ENCODE measurements around the gene ACTR3C. TPM values are rescaled to one million over a fixed set of nuclear protein-coding genes. Genes with fewer than 3 reads are reported as not detected.

Gene ACTR3C
- total RNA-seq, 2 experiments from 2014 or later = not detected

- Histone ChIP-seq H3K9me3 (ENCODE audit: low read length) (no peaks in the 10 kb centered on the region), H3K4me1 (ENCODE audit: insufficient read depth, low read length, poor library complexity, severe bottlenecking) (peaks cover 31% of the 10 kb centered on the region), H3K4me3 (ENCODE audit: low read depth, low read length, poor library complexity, severe bottlenecking) (no peak overlapping the region), H2AFZ (ENCODE audit: low read length) (no peak overlapping the region), H3K4me2 (ENCODE audit: low read length) (no peak overlapping the region), H3K27ac (ENCODE audit: low read depth, low read length, poor library complexity, severe bottlenecking) (no peak overlapping the region), H4K20me1 (ENCODE audit: insufficient read depth, low read length) (no peaks in the 10 kb centered on the region), H3K9me2 (ENCODE audit: insufficient read depth, low read length) (no peaks in the 10 kb centered on the region), H3K79me2 (ENCODE audit: insufficient read depth, low read depth, low read length) (no peaks in the 10 kb centered on the region), H3K36me3 (ENCODE audit: insufficient read depth, low read length) (no peaks in the 10 kb centered on the region)
- DNase-seq (ENCODE audit: low spot score) = no peak
- no TSS peak for BruUV-seq (replicated peaks)
- POLR2A ChIA-PET = no interaction called here
- CTCF ChIA-PET (ENCODE audit: unreplicated experiment) = no interaction called here
- TF ChIP-seq CTCF (conservative IDR thresholded peaks at IDR 0.05; ENCODE audit: low read length) (no peak), EZH2phosphoT487 (IDR thresholded peaks at IDR 0.05; ENCODE audit: borderline replicate concordance, low read depth, low read length) (no peak)
- intact Hi-C loops (cut with micrococcal nuclease; ENCODE audit: unreplicated experiment) = loop anchor here (10.0 kb wide), 1 partner anchor 534 kb away; no protein-coding TSS in a partner anchor
Observed at GRCh38 chr7:150360363-150361058, 37.2 kb upstream of the ACTR3C start.

- H3K4me1 ChIP-seq (ENCODE audit: insufficient read depth, low read length, poor library complexity, severe bottlenecking) = peaks cover 35% of the 10 kb centered on the region
- H3K4me2 ChIP-seq (ENCODE audit: low read length) = no peak overlapping the region
- H4K20me1 ChIP-seq (ENCODE audit: insufficient read depth, low read length) = no peaks in the 10 kb centered on the region
- no peak overlapping the region for H2AFZ ChIP-seq (ENCODE audit: low read length)
- TF ChIP-seq CTCF (conservative IDR thresholded peaks at IDR 0.05; ENCODE audit: low read length) = no peak
- TF ChIP-seq EZH2phosphoT487 (IDR thresholded peaks at IDR 0.05; ENCODE audit: borderline replicate concordance, low read depth, low read length) = no peak
- ChIA-PET CTCF (ENCODE audit: unreplicated experiment) (no interaction called here), POLR2A (no interaction called here)
- no peaks in the 10 kb centered on the region for H3K36me3 ChIP-seq (ENCODE audit: insufficient read depth, low read length)
- no peak overlapping the region for H3K27ac ChIP-seq (ENCODE audit: low read depth, low read length, poor library complexity, severe bottlenecking)
- H3K79me2 ChIP-seq (ENCODE audit: insufficient read depth, low read depth, low read length) = no peaks in the 10 kb centered on the region
- H3K9me2 ChIP-seq (ENCODE audit: insufficient read depth, low read length) = no peaks in the 10 kb centered on the region
- no peaks in the 10 kb centered on the region for H3K9me3 ChIP-seq (ENCODE audit: low read length)
- no TSS peak for BruUV-seq (replicated peaks)
- intact Hi-C loops (cut with micrococcal nuclease; ENCODE audit: unreplicated experiment) = loop anchor here (10.0 kb wide), 1 partner anchor 535 kb away; no protein-coding TSS in a partner anchor
- no peak overlapping the region for H3K4me3 ChIP-seq (ENCODE audit: low read depth, low read length, poor library complexity, severe bottlenecking)
- no peak for DNase-seq (ENCODE audit: low spot score)
Observed at GRCh38 chr7:150359622-150360362, 36.4 kb upstream of the ACTR3C start.
